Ishikawa (cell line): ENCODE results near the gene COL9A2.

Experiments used
- CEBPB ChIP-seq: IDR thresholded peaks from 2 replicates; pipeline ENCODE4 v1.6.1; 2012
- CREB1 ChIP-seq: IDR thresholded peaks from 2 replicates; pipeline ENCODE4 v1.6.1; 2012; ENCODE audit warnings: low read depth
- EP300 ChIP-seq: IDR thresholded peaks from 2 replicates; pipeline ENCODE4 v1.6.1; 2012; ENCODE audit warnings: borderline replicate concordance
- FOXM1 ChIP-seq: IDR thresholded peaks from 2 replicates; pipeline ENCODE4 v1.6.1; 2012; ENCODE audit warnings: low read depth, borderline replicate concordance
- MAX ChIP-seq: IDR thresholded peaks from 2 replicates; pipeline ENCODE4 v1.6.1; 2012
- NFIC ChIP-seq: IDR thresholded peaks from 2 replicates; pipeline ENCODE4 v1.6.1; 2012
- RAD21 ChIP-seq: IDR thresholded peaks from 2 replicates; pipeline ENCODE4 v1.6.1; 2012; ENCODE audit warnings: low read depth
- REST ChIP-seq: IDR thresholded peaks from 2 replicates; pipeline ENCODE4 v1.6.1; 2012; ENCODE audit warnings: low read depth, mild to moderate bottlenecking
- TAF1 ChIP-seq: IDR thresholded peaks from 2 replicates; pipeline ENCODE4 v1.6.1; 2012; ENCODE audit warnings: low read depth, mild to moderate bottlenecking
- USF1 ChIP-seq: IDR thresholded peaks from 2 replicates; pipeline ENCODE4 v1.6.1; 2012
- ZBTB7A ChIP-seq: IDR thresholded peaks from 2 replicates; pipeline ENCODE4 v1.6.1; 2012; ENCODE audit warnings: low read depth

GRCh38 chr1:40337443-40337842 lies 20.4 kb upstream of the COL9A2 start:
- TF ChIP-seq RAD21 (no peak), MAX (no peak), CREB1 (no peak), NFIC (no peak), TAF1 (no peak), EP300 (no peak), USF1 (no peak), FOXM1 (no peak), CEBPB (no peak), REST (no peak), ZBTB7A (no peak)
